Measurements from ENCODE around the gene CREB3L2.

The CREB3L2 gene

DNA sequence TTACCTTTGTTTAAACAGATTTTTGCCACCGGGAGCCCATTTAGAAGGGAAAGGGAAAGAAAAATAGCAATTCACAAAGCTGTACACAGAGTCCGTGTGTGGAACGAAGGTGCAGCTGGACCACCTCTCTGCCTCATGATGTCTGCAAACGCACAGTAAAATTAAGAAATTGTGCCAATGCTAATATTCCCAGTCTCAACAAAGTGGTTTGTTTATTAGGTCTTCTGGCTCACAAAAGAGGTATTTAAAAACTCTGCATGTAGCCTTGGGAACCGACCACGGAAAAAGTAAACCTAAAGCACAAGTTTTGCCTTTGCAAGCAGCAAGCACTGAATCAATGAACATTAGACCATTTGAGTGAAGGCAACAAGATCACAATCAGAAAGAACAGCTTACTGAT, 57.7 kb downstream of the CREB3L2 start:
- no peak for DNase-seq (ENCODE audit: low read depth, low spot score)
- Histone ChIP-seq H3K4me3 (ENCODE audit: low read length) (no peak overlapping the region), H3K36me3 (ENCODE audit: control insufficient read depth, insufficient read depth, low read length) (no peaks in the 10 kb centered on the region), H3K27ac (ENCODE audit: low read length) (no peak overlapping the region), H3K27me3 (ENCODE audit: control insufficient read depth, insufficient read depth, low read length) (no peaks in the 10 kb centered on the region), H3K4me1 (ENCODE audit: control insufficient read depth, insufficient read depth, low read length) (no peaks in the 10 kb centered on the region; the same call in 1 of the 2 replicates), H3K9me3 (ENCODE audit: control insufficient read depth, insufficient read depth, low read length) (no peaks in the 10 kb centered on the region)
- WGBS (ENCODE audit: insufficient coverage, insufficient read length) = no CpG with 5 or more reads among the region's 6 CpGs

DNA sequence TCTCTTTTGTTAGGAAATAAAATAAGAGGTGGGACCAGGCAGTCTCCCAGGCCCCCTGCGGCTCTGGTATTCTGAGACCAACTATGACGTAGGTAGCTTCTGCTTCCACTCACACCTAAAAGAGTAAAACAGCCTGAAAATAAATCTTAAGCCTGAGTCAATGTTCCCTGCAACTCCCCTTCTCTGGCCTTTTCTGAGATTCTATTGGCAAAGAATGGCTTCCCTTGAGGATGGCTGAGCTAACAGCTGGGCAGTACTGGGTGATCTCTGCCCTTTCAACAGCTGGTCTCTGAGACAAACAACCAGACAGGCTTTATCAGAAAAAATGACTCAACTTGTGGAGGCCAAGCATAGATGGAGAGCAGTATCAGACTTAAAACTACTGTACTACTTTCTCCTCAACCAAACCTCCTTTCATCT, 58.7 kb downstream of the CREB3L2 start:
- Histone ChIP-seq H3K4me1 (ENCODE audit: control insufficient read depth, insufficient read depth, low read length) (no peaks in the 10 kb centered on the region; the same call in 1 of the 2 replicates), H3K9me3 (ENCODE audit: control insufficient read depth, insufficient read depth, low read length) (no peaks in the 10 kb centered on the region), H3K4me3 (ENCODE audit: low read length) (no peak overlapping the region), H3K27ac (ENCODE audit: low read length) (no peak overlapping the region), H3K36me3 (ENCODE audit: control insufficient read depth, insufficient read depth, low read length) (no peaks in the 10 kb centered on the region), H3K27me3 (ENCODE audit: control insufficient read depth, insufficient read depth, low read length) (no peaks in the 10 kb centered on the region)
- WGBS (ENCODE audit: insufficient coverage, insufficient read length) = no CpG with 5 or more reads among the region's 2 CpGs
- DNase-seq (ENCODE audit: low read depth, low spot score) = no peak

DNA sequence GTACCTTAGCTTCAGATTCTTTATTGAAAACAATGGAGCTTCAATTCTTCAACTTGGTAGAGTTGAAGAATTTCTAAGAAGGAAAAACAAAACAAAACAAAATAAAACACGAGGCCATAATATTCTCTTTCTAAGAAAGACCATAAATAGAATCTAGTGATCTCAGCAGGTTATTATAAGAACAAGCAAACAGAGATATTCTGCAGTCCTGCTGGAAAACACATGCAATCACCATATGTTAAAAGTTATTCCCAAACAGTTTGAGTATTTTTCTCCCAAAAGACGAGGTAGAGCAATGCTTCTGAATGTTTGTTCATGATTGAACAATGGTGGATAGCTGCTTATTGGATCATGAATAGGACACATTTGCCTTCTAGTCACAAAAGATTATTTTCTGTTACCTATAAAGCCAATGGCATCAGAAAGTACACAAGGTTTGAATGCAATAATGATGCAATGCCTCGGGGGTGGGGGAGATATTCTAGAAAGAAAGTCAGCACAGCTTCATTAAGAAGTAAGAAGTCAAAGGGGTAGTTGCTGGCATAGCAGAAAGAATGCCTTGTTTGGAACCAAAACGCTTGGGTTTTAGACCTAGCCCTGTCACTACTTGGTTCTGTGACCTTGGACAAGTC, 59.3 kb downstream of the CREB3L2 start:
- WGBS (ENCODE audit: insufficient coverage, insufficient read length) = no CpG with 5 or more reads among the region's 4 CpGs
- no peak for DNase-seq (ENCODE audit: low read depth, low spot score)
- H3K36me3 ChIP-seq (ENCODE audit: control insufficient read depth, insufficient read depth, low read length) = no peaks in the 10 kb centered on the region
- H3K9me3 ChIP-seq (ENCODE audit: control insufficient read depth, insufficient read depth, low read length) = no peaks in the 10 kb centered on the region
- no peaks in the 10 kb centered on the region; the same call in 1 of the 2 replicates for H3K4me1 ChIP-seq (ENCODE audit: control insufficient read depth, insufficient read depth, low read length)
- H3K27me3 ChIP-seq (ENCODE audit: control insufficient read depth, insufficient read depth, low read length) = no peaks in the 10 kb centered on the region
- H3K4me3 ChIP-seq (ENCODE audit: low read length) = no peak overlapping the region
- no peak overlapping the region for H3K27ac ChIP-seq (ENCODE audit: low read length)

DNA sequence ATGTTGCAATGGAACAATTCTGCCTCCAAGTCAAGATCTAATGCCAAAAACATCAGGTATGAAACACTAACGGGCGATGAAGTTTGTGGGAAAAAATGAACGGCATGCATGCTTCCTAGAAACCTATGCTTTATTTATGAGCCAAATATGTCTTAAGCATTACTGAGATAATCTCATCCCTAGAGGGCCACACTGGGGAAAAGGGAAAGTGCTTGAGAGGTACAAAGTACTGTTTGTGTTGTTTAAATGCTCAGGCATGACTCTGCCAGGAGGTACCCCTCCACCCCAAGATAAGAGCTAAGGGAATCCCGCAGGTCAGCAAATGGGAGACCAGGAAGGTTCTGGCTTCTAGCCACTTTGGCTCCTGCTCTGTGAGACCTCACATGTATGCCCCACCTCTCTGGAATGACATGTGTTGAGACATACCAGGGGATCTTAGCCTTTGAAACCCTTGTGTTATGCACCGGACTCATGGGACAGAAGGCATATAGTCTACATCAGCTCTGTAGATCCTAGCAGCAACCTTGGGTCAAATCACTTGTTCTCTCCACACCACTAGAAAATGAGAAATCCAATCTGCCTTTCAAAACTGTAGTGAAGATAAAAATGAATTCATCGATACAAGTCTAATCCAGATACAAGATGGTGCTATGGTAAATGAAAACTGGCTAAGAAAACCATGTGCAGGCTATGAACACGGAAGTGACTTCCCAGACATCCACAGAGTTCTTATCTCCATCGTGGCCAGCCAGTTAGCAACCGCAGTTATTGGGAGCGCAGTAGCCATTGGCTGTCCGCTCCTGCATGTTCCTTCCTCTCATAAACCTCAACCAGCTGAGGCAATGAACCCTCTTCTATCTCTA, 61.0 kb downstream of the CREB3L2 start:
- WGBS (ENCODE audit: insufficient coverage, insufficient read length) = no CpG with 5 or more reads among the region's 11 CpGs
- H3K4me3 ChIP-seq (ENCODE audit: low read length) = no peak overlapping the region
- no peaks in the 10 kb centered on the region for H3K9me3 ChIP-seq (ENCODE audit: control insufficient read depth, insufficient read depth, low read length)
- no peak overlapping the region for H3K27ac ChIP-seq (ENCODE audit: low read length)
- H3K4me1 ChIP-seq (ENCODE audit: control insufficient read depth, insufficient read depth, low read length) = peaks cover 2% of the 10 kb centered on the region
- no peak for DNase-seq (ENCODE audit: low read depth, low spot score)
- H3K27me3 ChIP-seq (ENCODE audit: control insufficient read depth, insufficient read depth, low read length) = no peaks in the 10 kb centered on the region
- no peaks in the 10 kb centered on the region for H3K36me3 ChIP-seq (ENCODE audit: control insufficient read depth, insufficient read depth, low read length)

DNA sequence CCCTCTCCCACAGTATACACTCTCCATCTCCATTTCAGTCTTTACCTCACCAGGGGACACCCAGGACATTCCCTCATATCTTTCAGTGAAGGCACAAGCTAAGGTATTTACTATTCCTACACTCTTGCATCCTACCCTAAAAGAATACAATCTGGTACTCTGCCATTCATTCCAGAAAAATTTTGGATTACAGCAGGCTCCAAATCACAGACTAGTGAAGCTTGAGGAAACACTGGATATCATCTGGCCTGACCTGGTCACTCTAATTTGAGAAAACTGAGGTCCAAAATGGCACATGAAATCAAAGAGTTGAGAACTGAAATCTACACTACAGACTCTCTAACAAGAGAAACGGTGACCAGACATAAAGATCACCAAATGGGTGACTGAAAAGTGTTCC, 61.7 kb downstream of the CREB3L2 start:
- WGBS (ENCODE audit: insufficient coverage, insufficient read length) = no CpG with 5 or more reads among the region's 1 CpG

DNA sequence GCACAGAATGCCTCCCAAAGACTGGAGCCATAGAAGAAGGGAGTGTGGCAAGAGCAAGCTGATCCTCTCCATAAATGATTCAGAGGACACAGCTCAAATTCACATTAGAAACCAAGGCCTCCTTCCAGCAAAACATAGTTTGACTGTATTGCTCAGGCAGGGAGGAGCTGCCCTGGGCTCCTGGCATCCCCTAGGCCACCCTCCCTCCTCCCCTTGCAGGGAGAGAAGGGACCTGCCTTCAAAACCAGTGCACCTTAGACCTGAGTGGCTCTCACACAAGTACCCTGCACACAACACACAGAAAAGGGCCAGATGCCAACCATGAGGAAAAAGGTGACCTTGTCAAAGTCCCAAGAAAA, 64.7 kb downstream of the CREB3L2 start:
- DNase-seq (ENCODE audit: low read depth, low spot score) = no peak
- no peaks in the 10 kb centered on the region for H3K27me3 ChIP-seq (ENCODE audit: control insufficient read depth, insufficient read depth, low read length)
- H3K4me3 ChIP-seq (ENCODE audit: low read length) = no peak overlapping the region
- H3K27ac ChIP-seq (ENCODE audit: low read length) = no peak overlapping the region
- H3K9me3 ChIP-seq (ENCODE audit: control insufficient read depth, insufficient read depth, low read length) = no peaks in the 10 kb centered on the region
- no peaks in the 10 kb centered on the region; the same call in 1 of the 2 replicates for H3K36me3 ChIP-seq (ENCODE audit: control insufficient read depth, insufficient read depth, low read length)
- H3K4me1 ChIP-seq (ENCODE audit: control insufficient read depth, insufficient read depth, low read length) = peaks cover 4% of the 10 kb centered on the region

More for the DNA sequence above, 61.7 kb downstream of the CREB3L2 start:
- Histone ChIP-seq H3K4me3 (ENCODE audit: low read length) (no peak overlapping the region), H3K27me3 (ENCODE audit: control insufficient read depth, insufficient read depth, low read length) (no peaks in the 10 kb centered on the region), H3K27ac (ENCODE audit: low read length) (no peak overlapping the region), H3K36me3 (ENCODE audit: control insufficient read depth, insufficient read depth, low read length) (no peaks in the 10 kb centered on the region), H3K9me3 (ENCODE audit: control insufficient read depth, insufficient read depth, low read length) (no peaks in the 10 kb centered on the region), H3K4me1 (ENCODE audit: control insufficient read depth, insufficient read depth, low read length) (peaks cover 2% of the 10 kb centered on the region)
- DNase-seq (ENCODE audit: low read depth, low spot score) = no peak

DNA sequence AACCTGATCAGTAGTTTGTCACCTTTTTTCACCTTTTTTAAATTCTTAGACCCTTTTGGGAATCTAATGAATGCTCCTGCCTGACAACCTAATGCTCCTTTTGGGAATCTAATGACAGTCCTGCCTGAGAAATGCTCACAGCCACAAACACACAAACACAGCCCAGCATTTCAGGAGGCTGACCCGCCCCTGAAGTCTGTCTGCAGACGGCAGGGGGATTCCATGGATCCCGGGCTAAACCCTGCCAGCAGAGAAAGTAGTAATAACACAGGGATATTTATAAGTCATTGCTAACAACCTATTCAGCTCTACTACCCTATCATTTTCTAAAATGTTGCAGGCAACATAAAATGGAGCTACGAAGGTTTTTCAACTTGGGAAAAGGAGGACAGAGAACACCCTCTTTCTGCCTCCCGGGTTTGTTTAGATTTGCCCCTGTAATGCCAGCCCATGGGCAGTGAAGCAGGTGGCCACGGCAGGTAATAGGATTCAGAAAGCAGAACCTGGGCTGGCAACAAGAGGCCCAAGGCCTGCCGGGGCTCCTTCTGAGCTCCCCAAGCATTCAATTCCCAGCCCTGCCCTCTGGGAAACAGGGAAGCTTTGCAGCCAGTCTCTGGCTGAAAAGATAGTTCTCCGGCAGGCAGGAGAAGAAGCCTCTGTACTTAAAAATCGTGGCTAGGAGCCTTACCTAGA, 65.2 kb downstream of the CREB3L2 start:
- no peaks in the 10 kb centered on the region; the same call in 1 of the 2 replicates for H3K36me3 ChIP-seq (ENCODE audit: control insufficient read depth, insufficient read depth, low read length)
- H3K4me3 ChIP-seq (ENCODE audit: low read length) = no peak overlapping the region
- WGBS (ENCODE audit: insufficient coverage, insufficient read length) = no CpG with 5 or more reads among the region's 9 CpGs
- peaks cover 4% of the 10 kb centered on the region for H3K4me1 ChIP-seq (ENCODE audit: control insufficient read depth, insufficient read depth, low read length)
- no peak overlapping the region for H3K27ac ChIP-seq (ENCODE audit: low read length)
- no peaks in the 10 kb centered on the region for H3K9me3 ChIP-seq (ENCODE audit: control insufficient read depth, insufficient read depth, low read length)
- no peaks in the 10 kb centered on the region for H3K27me3 ChIP-seq (ENCODE audit: control insufficient read depth, insufficient read depth, low read length)
- DNase-seq (ENCODE audit: low read depth, low spot score) = no peak

DNA sequence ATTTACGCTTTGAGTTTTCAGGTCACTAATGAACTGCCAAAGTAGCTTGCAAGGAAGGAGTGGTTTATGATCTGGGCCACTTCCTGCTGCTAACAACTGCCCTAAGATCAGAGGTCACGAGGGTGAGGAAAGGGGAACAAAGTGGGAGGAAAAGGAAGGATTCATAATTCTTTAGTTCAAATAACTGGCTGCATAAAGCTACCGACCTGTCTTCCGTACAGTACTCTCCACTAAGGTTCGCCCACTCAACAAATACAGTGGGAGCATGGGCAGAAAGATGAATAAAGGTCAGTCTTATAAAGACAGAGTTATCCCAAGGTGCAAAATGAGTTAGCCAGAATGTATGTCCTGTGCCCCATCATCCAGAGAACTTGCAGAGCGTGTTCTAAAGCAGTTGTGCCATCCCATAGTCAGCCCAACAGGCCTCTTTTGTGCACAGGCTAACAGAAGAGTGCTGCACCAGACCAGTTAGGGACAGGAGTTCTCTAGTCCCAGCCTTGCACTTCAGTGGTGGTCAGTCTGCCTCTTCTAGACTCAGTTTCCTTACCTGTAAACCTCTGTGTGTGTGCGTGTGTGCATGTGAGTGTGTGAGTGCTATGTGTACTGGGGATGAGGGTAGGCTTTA, 65.9 kb downstream of the CREB3L2 start:
- no peak overlapping the region for H3K27ac ChIP-seq (ENCODE audit: low read length)
- H3K36me3 ChIP-seq (ENCODE audit: control insufficient read depth, insufficient read depth, low read length) = no peaks in the 10 kb centered on the region; the same call in 1 of the 2 replicates
- peaks cover 4% of the 10 kb centered on the region for H3K4me1 ChIP-seq (ENCODE audit: control insufficient read depth, insufficient read depth, low read length)
- H3K27me3 ChIP-seq (ENCODE audit: control insufficient read depth, insufficient read depth, low read length) = no peaks in the 10 kb centered on the region
- no peak for DNase-seq (ENCODE audit: low read depth, low spot score)
- no peaks in the 10 kb centered on the region for H3K9me3 ChIP-seq (ENCODE audit: control insufficient read depth, insufficient read depth, low read length)
- no peak overlapping the region for H3K4me3 ChIP-seq (ENCODE audit: low read length)
- WGBS (ENCODE audit: insufficient coverage, insufficient read length) = no CpG with 5 or more reads among the region's 7 CpGs

DNA sequence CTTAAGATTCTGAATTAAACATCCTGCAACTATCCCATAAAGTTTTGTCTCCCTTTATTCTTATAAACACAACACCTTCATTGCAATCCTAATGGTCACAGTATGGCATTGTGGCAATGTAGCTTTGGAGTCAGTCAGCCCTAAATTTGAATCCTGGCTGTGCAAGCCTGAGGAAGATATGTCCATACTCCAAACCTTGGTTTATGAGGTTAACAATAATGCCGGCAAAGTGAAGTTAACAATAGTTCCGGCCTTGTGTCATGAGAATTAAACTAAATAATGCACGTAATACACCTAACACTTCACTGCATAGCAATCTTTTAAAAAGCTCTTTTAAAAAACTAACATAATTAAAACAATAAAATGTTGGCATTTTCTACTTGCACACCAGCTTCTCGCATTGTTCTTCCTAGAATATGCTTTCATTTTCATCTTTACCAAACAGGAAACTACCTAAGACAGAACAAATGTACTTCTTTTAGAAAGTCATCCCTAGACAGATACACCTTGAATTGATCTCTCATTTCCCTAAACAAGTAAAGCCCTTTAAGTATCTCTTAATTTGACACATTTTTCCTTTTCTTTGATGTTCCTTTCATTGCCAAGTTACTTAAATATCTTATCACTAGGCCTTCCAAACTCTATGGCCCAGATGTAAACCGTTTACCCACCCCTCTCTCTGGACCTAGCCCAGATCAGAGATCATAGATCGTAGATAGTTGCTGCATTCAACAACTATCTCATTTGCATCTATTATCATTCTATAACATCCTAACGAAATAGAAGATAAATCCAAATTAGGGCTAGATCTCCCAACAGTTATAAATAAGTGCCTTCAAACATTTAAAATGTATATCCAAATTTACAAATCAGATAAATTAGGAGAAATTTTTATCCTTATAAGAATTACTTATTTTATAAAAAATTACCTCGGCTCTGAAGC, 66.7 kb downstream of the CREB3L2 start:
- Histone ChIP-seq H3K36me3 (ENCODE audit: control insufficient read depth, insufficient read depth, low read length) (no peaks in the 10 kb centered on the region; the same call in 1 of the 2 replicates), H3K9me3 (ENCODE audit: control insufficient read depth, insufficient read depth, low read length) (no peaks in the 10 kb centered on the region), H3K4me3 (ENCODE audit: low read length) (no peak overlapping the region), H3K27ac (ENCODE audit: low read length) (no peak overlapping the region), H3K27me3 (ENCODE audit: control insufficient read depth, insufficient read depth, low read length) (no peaks in the 10 kb centered on the region), H3K4me1 (ENCODE audit: control insufficient read depth, insufficient read depth, low read length) (peaks cover 4% of the 10 kb centered on the region)
- WGBS (ENCODE audit: insufficient coverage, insufficient read length) = no CpG with 5 or more reads among the region's 8 CpGs
- no peak for DNase-seq (ENCODE audit: low read depth, low spot score)
